ENCODE measurements around the gene WDR73. TPM values are rescaled to one million over a fixed set of nuclear protein-coding genes. Genes with fewer than 3 reads are reported as not detected.

WDR73 gene
- polyA plus RNA-seq (2013, experiment 1 of 2), result 17.7 TPM
- polyA plus RNA-seq (2013, experiment 2 of 2), result 19.6 TPM

GRCh38 chr15:84653910-84654688 is at the start of gene WDR73:
Gene WDR73 (minus strand): TSS chr15:84654283. CDS start chr15:84654274, 9 bp downstream.
- H3K27ac ChIP-seq (replicated peaks; ENCODE audit: low read length), result peak within 1 kb of the TSS; percentile 45
- WGBS, 2 donors (ENCODE audit: extremely low coverage in 2 of 2, insufficient read length in 2 of 2, insufficient replicate concordance in 1 of 2), result no CpG with 5 or more reads among the region's 49 CpGs

DNA sequence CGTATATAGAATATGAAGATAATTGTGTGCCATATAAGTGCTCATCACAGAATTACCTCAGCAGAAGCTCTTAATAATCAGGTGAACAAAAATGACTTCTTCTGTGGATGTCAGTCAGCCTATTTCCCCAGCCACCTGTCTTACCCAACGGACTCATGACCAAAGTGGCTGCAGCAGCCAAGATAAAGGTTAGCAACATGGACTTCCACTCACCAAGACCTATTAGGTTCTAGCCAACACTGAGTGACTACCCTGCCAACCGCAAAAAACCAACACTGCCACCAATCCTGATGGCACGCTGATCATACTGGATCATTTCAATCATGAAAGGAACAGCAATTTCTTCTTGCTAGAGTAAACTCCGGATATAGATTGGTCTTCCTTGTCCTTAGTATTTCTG is 49.7 kb upstream of the WDR73 start:
- Histone ChIP-seq H3K27me3 (ENCODE audit: control insufficient read depth in 3 of 3, insufficient read depth in 3 of 3, low read depth in 1 of 3, low read length in 3 of 3) (no peaks in the 10 kb centered on the region), H3K23ac (ENCODE audit: low read depth, low read length, poor library complexity) (no peak overlapping the region), H4K8ac (ENCODE audit: low read depth, low read length) (no peak overlapping the region), H2AFZ (ENCODE audit: low read length) (no peak overlapping the region), H2BK5ac (ENCODE audit: low read length) (no peak overlapping the region), H3K27ac (replicated peaks; ENCODE audit: low read length) (no peak overlapping the region), H3K9ac (ENCODE audit: low read depth, low read length, poor library complexity) (no peak overlapping the region), H3K79me1 (ENCODE audit: low read depth, low read length) (peaks cover 5% of the 10 kb centered on the region), H3K18ac (ENCODE audit: low read length) (no peak overlapping the region), H2BK15ac (ENCODE audit: low read length) (no peak overlapping the region), H2BK12ac (ENCODE audit: low read length) (no peak overlapping the region), H3K36me3 (replicated peaks in 1 of 2; ENCODE audit: control insufficient read depth in 2 of 2, insufficient read depth in 2 of 2, low read length in 2 of 2) (peaks cover 7 to 64% of the 10 kb centered on the region in 2 donors), H3K4me2 (ENCODE audit: insufficient read depth, low read length, poor library complexity, severe bottlenecking) (no peak overlapping the region), H2BK120ac (ENCODE audit: low read depth, low read length) (no peak overlapping the region), H4K91ac (ENCODE audit: low read depth, low read length, poor library complexity) (no peak overlapping the region), H3K9me3 (replicated peaks in 1 of 2; ENCODE audit: control insufficient read depth in 2 of 2, insufficient read depth in 1 of 2, low read depth in 1 of 2, low read length in 2 of 2) (no peaks in the 10 kb centered on the region), H3K4ac (ENCODE audit: low read length) (no peak overlapping the region), H3K4me1 (ENCODE audit: control insufficient read depth in 2 of 2, insufficient read depth in 1 of 2, low read depth in 1 of 2, low read length in 2 of 2) (no peaks in the 10 kb centered on the region), H3K14ac (ENCODE audit: low read length) (no peak overlapping the region), H2AK5ac (ENCODE audit: low read depth, low read length) (no peak overlapping the region), H3K4me3 (ENCODE audit: low read length in 2 of 2) (no peak overlapping the region)
- no peak for DNase-seq (ENCODE audit: low spot score)
- WGBS, 2 donors (ENCODE audit: extremely low coverage in 2 of 2, insufficient read length in 2 of 2, insufficient replicate concordance in 1 of 2), result no CpG with 5 or more reads among the region's 5 CpGs

More at GRCh38 chr15:84653910-84654688, at the start of gene WDR73:
- peak within 1 kb of the TSS; percentile 87 for H3K14ac ChIP-seq (ENCODE audit: low read length)
- H3K4ac ChIP-seq (ENCODE audit: low read length), result no peak within 1 kb of the TSS
- H2BK12ac ChIP-seq (ENCODE audit: low read length), result no peak within 1 kb of the TSS
- H3K27me3 ChIP-seq (ENCODE audit: control insufficient read depth in 3 of 3, insufficient read depth in 3 of 3, low read depth in 1 of 3, low read length in 3 of 3), result peaks cover 0 to 4% (median 0%) of the 10 kb centered on the region in 3 experiments
- peak within 1 kb of the TSS; percentile 82 to 88 for H3K4me3 ChIP-seq (ENCODE audit: low read length in 2 of 2)
- peak; percentile 93 for DNase-seq (ENCODE audit: low spot score)
- peak within 1 kb of the TSS; percentile 98 for H3K9ac ChIP-seq (ENCODE audit: low read depth, low read length, poor library complexity)
- H2BK120ac ChIP-seq (ENCODE audit: low read depth, low read length), result no peak within 1 kb of the TSS
- H2AK5ac ChIP-seq (ENCODE audit: low read depth, low read length), result no peak within 1 kb of the TSS
- H3K4me2 ChIP-seq (ENCODE audit: insufficient read depth, low read length, poor library complexity, severe bottlenecking), result peak within 1 kb of the TSS; percentile 78
- peak within 1 kb of the TSS; percentile 93 for H2AFZ ChIP-seq (ENCODE audit: low read length)
- H4K8ac ChIP-seq (ENCODE audit: low read depth, low read length), result peak within 1 kb of the TSS; percentile 99
- peaks cover 11% of the 10 kb centered on the region for H3K79me1 ChIP-seq (ENCODE audit: low read depth, low read length)
- H3K4me1 ChIP-seq (ENCODE audit: control insufficient read depth in 2 of 2, insufficient read depth in 1 of 2, low read depth in 1 of 2, low read length in 2 of 2), result peaks cover 2 to 12% of the 10 kb centered on the region in 2 donors
- H2BK5ac ChIP-seq (ENCODE audit: low read length), result peak within 1 kb of the TSS; percentile 79
- peak within 1 kb of the TSS; percentile 98 for H3K18ac ChIP-seq (ENCODE audit: low read length)
- peak within 1 kb of the TSS; percentile 35 for H2BK15ac ChIP-seq (ENCODE audit: low read length)
- H3K36me3 ChIP-seq (replicated peaks in 1 of 2; ENCODE audit: control insufficient read depth in 2 of 2, insufficient read depth in 2 of 2, low read length in 2 of 2), result peaks cover 15 to 48% of the 10 kb centered on the region in 2 donors
- peak within 1 kb of the TSS; percentile 96 for H3K23ac ChIP-seq (ENCODE audit: low read depth, low read length, poor library complexity)
- H4K91ac ChIP-seq (ENCODE audit: low read depth, low read length, poor library complexity), result no peak within 1 kb of the TSS
- no peaks in the 10 kb centered on the region for H3K9me3 ChIP-seq (replicated peaks in 1 of 2; ENCODE audit: control insufficient read depth in 2 of 2, insufficient read depth in 1 of 2, low read depth in 1 of 2, low read length in 2 of 2)

- H3K4me2 ChIP-seq (ENCODE audit: insufficient read depth, low read length, poor library complexity, severe bottlenecking), result no peak overlapping the region
Observed at GRCh38 chr15:84702961-84703482, 48.9 kb upstream of the WDR73 start.

DNA sequence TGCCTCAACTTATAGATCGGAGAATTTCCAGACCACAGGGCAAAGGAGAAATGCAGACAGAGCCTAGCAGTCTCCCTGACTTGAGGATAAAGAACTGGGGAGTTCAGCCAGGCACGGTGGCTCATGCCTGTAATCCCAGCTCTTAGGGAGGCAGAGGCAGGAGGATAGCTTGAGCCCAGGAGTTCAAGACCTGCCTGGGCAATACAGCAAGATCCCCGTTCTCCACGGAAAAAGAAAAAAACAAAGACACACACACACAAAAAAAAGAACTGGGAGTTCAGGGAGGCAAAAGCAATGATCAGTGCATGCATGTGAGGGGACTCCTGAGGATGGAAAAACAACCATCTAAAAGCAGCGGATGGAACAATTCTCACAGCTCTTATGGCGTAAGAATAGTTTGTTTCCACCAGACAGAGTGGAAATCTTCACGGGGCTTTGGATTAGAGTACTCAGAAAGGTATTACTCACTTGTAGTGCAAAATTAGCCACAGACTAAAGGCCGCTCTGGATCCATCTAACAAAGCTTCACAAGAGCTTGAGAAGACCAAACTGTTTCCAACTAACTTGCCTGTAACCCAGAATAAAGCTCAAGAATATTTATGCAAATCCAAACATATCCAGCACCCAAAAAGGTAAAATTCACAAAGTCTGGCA is 45.6 kb upstream of the WDR73 start:
- Histone ChIP-seq H3K4me3 (ENCODE audit: low read length in 2 of 2) (no peak overlapping the region), H3K18ac (ENCODE audit: low read length) (no peak overlapping the region), H2BK15ac (ENCODE audit: low read length) (no peak overlapping the region), H3K9ac (ENCODE audit: low read depth, low read length, poor library complexity) (no peak overlapping the region), H2BK120ac (ENCODE audit: low read depth, low read length) (no peak overlapping the region), H2AFZ (ENCODE audit: low read length) (no peak overlapping the region), H3K14ac (ENCODE audit: low read length) (no peak overlapping the region), H4K8ac (ENCODE audit: low read depth, low read length) (no peak overlapping the region), H3K27me3 (ENCODE audit: control insufficient read depth in 3 of 3, insufficient read depth in 3 of 3, low read depth in 1 of 3, low read length in 3 of 3) (no peaks in the 10 kb centered on the region), H3K4me2 (ENCODE audit: insufficient read depth, low read length, poor library complexity, severe bottlenecking) (no peak overlapping the region), H3K4me1 (ENCODE audit: control insufficient read depth in 2 of 2, insufficient read depth in 1 of 2, low read depth in 1 of 2, low read length in 2 of 2) (no peaks in the 10 kb centered on the region), H4K91ac (ENCODE audit: low read depth, low read length, poor library complexity) (no peak overlapping the region), H3K27ac (replicated peaks; ENCODE audit: low read length) (no peak overlapping the region), H3K4ac (ENCODE audit: low read length) (no peak overlapping the region), H3K23ac (ENCODE audit: low read depth, low read length, poor library complexity) (no peak overlapping the region), H2BK5ac (ENCODE audit: low read length) (no peak overlapping the region), H3K79me1 (ENCODE audit: low read depth, low read length) (peaks cover 5% of the 10 kb centered on the region), H3K36me3 (replicated peaks in 1 of 2; ENCODE audit: control insufficient read depth in 2 of 2, insufficient read depth in 2 of 2, low read length in 2 of 2) (peaks cover 7 to 37% of the 10 kb centered on the region in 2 donors), H2BK12ac (ENCODE audit: low read length) (no peak overlapping the region), H2AK5ac (ENCODE audit: low read depth, low read length) (no peak overlapping the region), H3K9me3 (replicated peaks in 1 of 2; ENCODE audit: control insufficient read depth in 2 of 2, insufficient read depth in 1 of 2, low read depth in 1 of 2, low read length in 2 of 2) (no peaks in the 10 kb centered on the region)
- DNase-seq (ENCODE audit: low spot score), result no peak
- no CpG with 5 or more reads among the region's 8 CpGs for WGBS, 2 donors (ENCODE audit: extremely low coverage in 2 of 2, insufficient read length in 2 of 2, insufficient replicate concordance in 1 of 2)

More at GRCh38 chr15:84702961-84703482, 48.9 kb upstream of the WDR73 start:
- H4K8ac ChIP-seq (ENCODE audit: low read depth, low read length), result no peak overlapping the region
- H2AK5ac ChIP-seq (ENCODE audit: low read depth, low read length), result no peak overlapping the region
- no CpG with 5 or more reads among the region's 4 CpGs for WGBS, 2 donors (ENCODE audit: extremely low coverage in 2 of 2, insufficient read length in 2 of 2, insufficient replicate concordance in 1 of 2)
- no peak for DNase-seq (ENCODE audit: low spot score)
- no peak overlapping the region for H3K23ac ChIP-seq (ENCODE audit: low read depth, low read length, poor library complexity)
- no peaks in the 10 kb centered on the region for H3K4me1 ChIP-seq (ENCODE audit: control insufficient read depth in 2 of 2, insufficient read depth in 1 of 2, low read depth in 1 of 2, low read length in 2 of 2)
- H2BK12ac ChIP-seq (ENCODE audit: low read length), result no peak overlapping the region
- no peaks in the 10 kb centered on the region for H3K27me3 ChIP-seq (ENCODE audit: control insufficient read depth in 3 of 3, insufficient read depth in 3 of 3, low read depth in 1 of 3, low read length in 3 of 3)
- no peak overlapping the region for H3K27ac ChIP-seq (replicated peaks; ENCODE audit: low read length)
- no peak overlapping the region for H2AFZ ChIP-seq (ENCODE audit: low read length)
- no peak overlapping the region for H3K4me3 ChIP-seq (ENCODE audit: low read length in 2 of 2)
- peaks cover 5% of the 10 kb centered on the region for H3K79me1 ChIP-seq (ENCODE audit: low read depth, low read length)
- H3K18ac ChIP-seq (ENCODE audit: low read length), result no peak overlapping the region
- H3K36me3 ChIP-seq (replicated peaks in 1 of 2; ENCODE audit: control insufficient read depth in 2 of 2, insufficient read depth in 2 of 2, low read length in 2 of 2), result peaks cover 7 to 58% of the 10 kb centered on the region in 2 donors
- H4K91ac ChIP-seq (ENCODE audit: low read depth, low read length, poor library complexity), result no peak overlapping the region
- no peak overlapping the region for H2BK15ac ChIP-seq (ENCODE audit: low read length)
- no peaks in the 10 kb centered on the region for H3K9me3 ChIP-seq (replicated peaks in 1 of 2; ENCODE audit: control insufficient read depth in 2 of 2, insufficient read depth in 1 of 2, low read depth in 1 of 2, low read length in 2 of 2)
- no peak overlapping the region for H3K4ac ChIP-seq (ENCODE audit: low read length)
- H3K14ac ChIP-seq (ENCODE audit: low read length), result no peak overlapping the region
- H2BK120ac ChIP-seq (ENCODE audit: low read depth, low read length), result no peak overlapping the region
- no peak overlapping the region for H2BK5ac ChIP-seq (ENCODE audit: low read length)
- H3K9ac ChIP-seq (ENCODE audit: low read depth, low read length, poor library complexity), result no peak overlapping the region

Measured in neuronal stem cell (in vitro differentiated cells).